Left cardiac atrium (tissue), 4 donors: ENCODE results near the gene JADE1. TPM values are rescaled to one million over a fixed set of nuclear protein-coding genes. Genes with fewer than 3 reads are reported as not detected.

Experiments used
- ATAC-seq, 2 donors: fragments of 200-7000 bp; cut with Tn5 transposase; one replicate each; pipeline ENCODE4 v1.9.1; 2020; ENCODE audit warnings: mild to moderate bottlenecking in 2 of 2, moderate library complexity in 2 of 2
- DNase-seq: peaks from one replicate; pipeline ENCODE4 v3.0.0-alpha.2; 2020
- intact Hi-C, 2 donors: fragments of 100-400 bp; cut with DNase I; formaldehyde crosslinking; loops; one replicate each; pipeline versions ENCODE4 v1.14.1 to v1.15.1; 2022 to 2023
- total RNA-seq, 2 donors: library from RNA; stranded (reverse); fragmentation: NEBNext Ultra II Directional; extraction: Animal tissue kit (Norgen Biotek cat#: 25700); gene quantifications; one replicate each; pipeline ENCODE4 v1.2.1, GENCODE V29; 2021
- donor health status: DM: no; HTN: yes; CAD: no.
- donor health status: DM: no; HTN: yes; CAD: no; lungs with severe emphysema.
- donor health status: DM: yes; HTN: yes; CAD: no.
- donor health status: Dilated cardiomyopathy.

The JADE1 gene
- total RNA-seq, 2 donors from 2014 or later = 22.7 to 32.3 TPM

- DNase-seq = no peak
- no peak for ATAC-seq
- intact Hi-C loops = loop anchor here (5.0 to 10.0 kb wide), 6 partner anchors 50 to 670 kb away; no protein-coding TSS in a partner anchor
Observed at GRCh38 chr4:128862608-128863311, 53.3 kb downstream of the JADE1 start.

DNA sequence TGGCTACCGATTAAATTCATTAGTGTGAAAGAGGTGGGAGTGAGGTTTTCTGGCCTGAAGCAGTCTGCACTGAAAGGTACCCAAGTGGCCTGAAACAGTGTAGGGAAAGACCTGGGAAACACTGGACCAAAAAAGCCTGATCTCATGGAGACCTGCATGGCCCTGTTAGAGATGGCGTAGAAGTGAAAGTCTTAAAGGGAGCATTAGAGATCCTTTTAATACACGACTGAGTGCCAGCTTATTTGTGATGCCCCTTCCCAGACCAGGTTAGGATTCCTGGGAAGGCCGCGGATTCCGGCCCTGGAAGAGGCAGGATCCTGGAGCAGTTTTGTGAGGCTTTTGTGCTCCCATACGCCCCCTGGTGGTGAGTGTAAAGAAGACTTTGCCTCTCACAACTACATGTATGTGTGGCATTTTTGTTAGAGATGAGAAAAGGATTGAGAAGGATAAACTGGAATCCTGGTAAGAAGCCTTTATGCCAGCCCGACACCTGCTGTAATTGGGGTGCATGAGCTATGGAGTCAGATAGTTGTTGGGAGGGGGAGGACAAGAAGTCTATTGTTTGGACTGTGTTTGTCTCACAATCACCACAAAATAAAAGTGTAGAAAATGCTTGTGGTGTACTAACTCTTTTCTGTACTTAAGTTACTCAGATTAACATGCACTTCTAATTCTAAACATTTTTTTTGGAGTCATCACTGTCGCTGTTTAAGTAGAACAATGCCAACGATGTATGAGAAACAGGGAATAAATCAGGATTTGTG is 54.0 kb downstream of the JADE1 start:
- ATAC-seq (peak; percentile 63 to 65), DNase-seq (peak; percentile 78)
- intact Hi-C loops = loop anchor here (5.0 to 10.0 kb wide), 6 partner anchors 51 to 671 kb away; no protein-coding TSS in a partner anchor

- intact Hi-C loops = loop anchor here in 1 of 2 donors (10.0 kb wide), 2 partner anchors 300 to 670 kb away; no protein-coding TSS in a partner anchor
- DNase-seq (no peak), ATAC-seq (no peak)
Observed at GRCh38 chr4:128865132-128865531, 55.6 kb downstream of the JADE1 start.

DNA sequence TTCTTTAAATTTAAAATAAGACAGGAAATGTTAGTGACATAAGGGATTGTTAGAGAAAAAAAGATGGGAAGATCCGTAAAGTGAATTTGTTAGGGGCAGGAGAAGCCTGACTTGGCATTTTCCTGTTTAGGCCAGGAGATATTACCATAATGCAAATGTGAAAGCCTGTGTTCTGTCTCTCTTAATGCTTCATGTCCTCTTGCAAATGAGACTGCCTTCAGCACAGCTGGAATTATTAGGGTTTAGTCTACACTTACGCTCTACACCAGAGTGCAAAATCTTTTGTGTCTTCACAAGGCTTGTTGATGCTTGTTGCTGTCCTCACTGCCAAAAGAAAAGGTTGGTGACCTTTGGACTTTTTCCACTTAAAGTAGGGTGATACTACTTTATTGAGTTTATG is 56.8 kb downstream of the JADE1 start:
- no peak for ATAC-seq
- intact Hi-C loops = loop anchor here in 1 of 2 donors (10.0 kb wide), 2 partner anchors 301 to 671 kb away; no protein-coding TSS in a partner anchor
- DNase-seq = no peak

GRCh38 chr4:128866691-128867090 is 57.2 kb downstream of the JADE1 start:
- DNase-seq (no peak), ATAC-seq (no peak)
- intact Hi-C loops = loop anchor here in 1 of 2 donors (10.0 kb wide), 2 partner anchors 302 to 672 kb away; no protein-coding TSS in a partner anchor

DNA sequence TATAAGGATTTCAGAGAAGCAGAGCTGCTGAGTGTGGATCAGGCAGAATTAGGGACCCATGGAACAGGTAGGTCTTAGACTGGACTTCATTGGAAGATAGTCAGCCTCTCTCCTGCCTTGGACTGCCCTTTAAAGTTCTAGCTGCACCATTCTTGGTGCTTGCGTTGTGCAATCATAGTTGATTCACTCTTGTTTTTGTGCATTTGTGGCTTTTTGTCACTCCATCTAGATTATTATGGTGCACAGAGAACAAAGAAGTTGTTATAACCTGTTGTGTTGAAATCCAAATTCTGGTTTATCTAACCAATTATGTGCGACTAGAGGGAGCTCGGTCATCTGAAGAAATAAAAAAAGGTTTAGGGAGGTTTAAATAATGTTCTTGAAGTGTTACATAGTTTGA is 59.3 kb downstream of the JADE1 start:
- ATAC-seq (no peak), DNase-seq (no peak)
- intact Hi-C loops = loop anchor here in 1 of 2 donors (10.0 kb wide), 2 partner anchors 304 to 674 kb away; no protein-coding TSS in a partner anchor

DNA sequence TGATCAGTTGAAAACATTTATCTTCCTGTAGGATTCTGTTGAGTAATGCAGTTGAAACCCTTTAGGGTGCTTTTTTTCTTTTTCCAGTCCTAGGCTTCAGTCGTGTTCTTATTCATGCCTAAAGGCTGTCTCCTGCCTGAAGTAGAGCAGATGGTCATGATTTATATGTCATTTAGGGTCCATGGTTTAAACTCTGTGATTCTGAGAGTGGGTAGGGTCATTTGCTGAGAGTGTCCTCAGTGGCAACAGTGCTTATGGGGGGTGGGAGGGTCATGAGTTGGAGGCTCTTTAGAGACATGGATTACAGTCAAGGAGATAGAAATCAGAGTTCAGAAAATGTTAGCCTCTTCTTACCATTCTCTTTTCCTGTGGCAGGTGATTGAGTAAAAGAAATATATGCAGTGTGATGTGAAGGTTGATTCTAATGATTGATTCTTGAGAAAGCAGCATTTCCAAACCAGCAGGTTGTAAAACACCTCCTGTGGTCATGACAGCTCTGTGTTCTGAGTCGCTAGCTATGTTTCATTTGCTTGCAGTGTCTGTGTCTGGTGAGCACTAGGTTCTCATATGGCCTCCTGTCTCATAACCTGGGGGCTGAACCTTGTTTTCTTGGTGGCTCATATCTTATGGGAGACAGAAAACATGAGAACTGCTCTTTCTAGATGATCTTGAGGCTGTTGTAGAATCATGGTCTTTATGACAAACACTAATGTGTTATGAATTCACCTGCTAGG is 60.4 kb downstream of the JADE1 start:
- intact Hi-C loops = loop anchor here in 1 of 2 donors (10.0 kb wide), 2 partner anchors 305 to 675 kb away; no protein-coding TSS in a partner anchor
- ATAC-seq = no peak
- no peak for DNase-seq

GRCh38 chr4:128871948-128872347 is 62.4 kb downstream of the JADE1 start:
- intact Hi-C loops = no loop called here
- DNase-seq (no peak), ATAC-seq (no peak)

DNA sequence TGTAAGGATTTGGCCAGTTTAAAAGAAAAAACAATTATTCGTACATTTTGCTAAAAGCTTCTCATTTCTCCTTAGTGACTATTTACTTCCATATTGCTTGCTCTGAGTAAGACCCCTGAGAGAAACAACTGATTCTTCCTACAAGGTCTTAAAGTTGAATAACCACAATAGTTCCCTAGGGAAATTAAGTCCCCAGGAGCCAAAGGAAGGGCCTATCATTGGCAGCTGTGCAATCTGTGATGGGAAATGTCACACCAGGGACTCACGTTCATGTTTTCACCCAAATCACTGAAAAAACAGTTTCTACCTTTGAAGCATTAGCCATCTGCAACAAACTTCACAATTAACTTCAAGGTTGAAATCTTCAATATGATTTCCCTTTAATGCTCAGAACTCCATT is 66.7 kb downstream of the JADE1 start:
- ATAC-seq (no peak), DNase-seq (no peak)
- intact Hi-C loops = no loop called here

GRCh38 chr4:128877934-128878333 is 68.4 kb downstream of the JADE1 start:
- ATAC-seq (no peak), DNase-seq (no peak)
- intact Hi-C loops = no loop called here

GRCh38 chr4:128879283-128879682 is 69.8 kb downstream of the JADE1 start:
- no peak for ATAC-seq
- no peak for DNase-seq
- intact Hi-C loops = no loop called here

- intact Hi-C loops = no loop called here
- no peak for ATAC-seq
Observed at GRCh38 chr4:128879971-128880370, 70.5 kb downstream of the JADE1 start.

GRCh38 chr4:128880662-128881061 is 71.2 kb downstream of the JADE1 start:
- intact Hi-C loops = no loop called here
- ATAC-seq (no peak), DNase-seq (no peak)

More at GRCh38 chr4:128879971-128880370, 70.5 kb downstream of the JADE1 start:
- DNase-seq = no peak

- ATAC-seq = no peak
- no peak for DNase-seq
- intact Hi-C loops = no loop called here
Observed at GRCh38 chr4:128904821-128905220, 95.3 kb downstream of the JADE1 start.

DNA sequence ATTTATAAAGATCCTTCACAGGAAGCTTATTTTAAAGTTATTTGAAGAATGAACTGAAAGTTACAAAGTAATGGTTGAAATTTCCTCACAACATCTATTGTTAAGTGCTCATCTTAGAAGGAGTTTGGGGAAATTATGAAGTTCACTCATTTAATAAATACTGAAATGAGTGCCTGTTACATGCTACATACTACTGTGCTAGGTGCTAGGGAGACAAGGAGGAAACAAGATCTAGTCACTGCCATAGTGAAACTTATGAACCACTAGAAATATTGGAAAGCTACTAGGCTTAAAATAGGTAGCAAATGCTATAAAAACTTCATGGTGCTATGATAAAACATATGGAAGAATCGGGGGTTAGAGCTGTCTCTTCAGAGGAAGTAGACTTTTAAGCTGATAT is 97.1 kb downstream of the JADE1 start:
- no peak for ATAC-seq
- intact Hi-C loops = no loop called here

DNA sequence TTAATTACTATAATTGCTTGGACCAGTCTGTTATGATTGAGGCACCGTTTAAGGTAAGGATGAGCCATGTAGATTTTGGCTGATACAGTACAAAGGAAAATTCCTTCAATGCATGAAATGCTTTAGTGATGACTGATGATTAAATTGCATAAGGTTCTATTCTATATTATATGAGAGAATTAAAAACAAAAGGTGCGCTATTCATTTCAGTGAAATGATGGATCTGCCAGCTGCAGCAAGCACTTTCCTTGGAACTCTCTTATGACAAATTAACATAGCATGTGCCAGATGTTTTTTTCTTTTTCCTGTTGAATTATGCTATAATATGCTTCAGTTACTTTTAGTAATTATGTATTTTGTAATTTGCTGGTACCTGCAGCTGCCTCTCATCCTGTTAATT is 98.5 kb downstream of the JADE1 start:
- ATAC-seq = no peak
- intact Hi-C loops = no loop called here
- no peak for DNase-seq

More for the DNA sequence above, 97.1 kb downstream of the JADE1 start:
- DNase-seq = no peak

DNA sequence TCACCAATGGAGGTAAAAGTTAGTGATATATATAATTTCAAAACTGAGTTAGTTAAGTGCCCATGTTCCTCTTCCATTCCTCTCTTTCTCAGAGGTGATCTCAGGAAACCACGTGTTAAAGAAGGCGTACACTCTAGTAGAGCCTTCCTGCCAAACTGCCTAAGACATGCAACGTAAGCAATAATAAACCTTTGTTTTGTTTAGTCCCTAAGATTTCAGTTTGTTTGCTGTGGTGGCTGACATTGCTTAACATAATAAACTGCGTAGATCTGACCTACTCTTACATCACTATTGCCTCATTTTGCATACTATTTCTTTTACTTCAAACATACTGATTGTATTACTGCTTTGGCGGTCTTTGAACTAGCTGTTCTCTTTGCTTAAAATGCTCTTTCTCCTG is 99.2 kb downstream of the JADE1 start:
- DNase-seq = no peak
- no peak for ATAC-seq
- intact Hi-C loops = no loop called here

- no peak for ATAC-seq
- intact Hi-C loops = no loop called here
- DNase-seq = no peak
Observed at GRCh38 chr4:128913228-128913627, 103.7 kb downstream of the JADE1 start.

GRCh38 chr4:128915544-128915943 is 106.0 kb downstream of the JADE1 start:
- DNase-seq = no peak
- intact Hi-C loops = no loop called here
- no peak for ATAC-seq
